ENCODE data around the gene ANKS1A.
"Not testable (repeated sequence)": the region's sequence is repeated elsewhere in the genome, so short reads cannot be mapped to it uniquely, and the experiment has no call there.

ANKS1A gene, protein sequence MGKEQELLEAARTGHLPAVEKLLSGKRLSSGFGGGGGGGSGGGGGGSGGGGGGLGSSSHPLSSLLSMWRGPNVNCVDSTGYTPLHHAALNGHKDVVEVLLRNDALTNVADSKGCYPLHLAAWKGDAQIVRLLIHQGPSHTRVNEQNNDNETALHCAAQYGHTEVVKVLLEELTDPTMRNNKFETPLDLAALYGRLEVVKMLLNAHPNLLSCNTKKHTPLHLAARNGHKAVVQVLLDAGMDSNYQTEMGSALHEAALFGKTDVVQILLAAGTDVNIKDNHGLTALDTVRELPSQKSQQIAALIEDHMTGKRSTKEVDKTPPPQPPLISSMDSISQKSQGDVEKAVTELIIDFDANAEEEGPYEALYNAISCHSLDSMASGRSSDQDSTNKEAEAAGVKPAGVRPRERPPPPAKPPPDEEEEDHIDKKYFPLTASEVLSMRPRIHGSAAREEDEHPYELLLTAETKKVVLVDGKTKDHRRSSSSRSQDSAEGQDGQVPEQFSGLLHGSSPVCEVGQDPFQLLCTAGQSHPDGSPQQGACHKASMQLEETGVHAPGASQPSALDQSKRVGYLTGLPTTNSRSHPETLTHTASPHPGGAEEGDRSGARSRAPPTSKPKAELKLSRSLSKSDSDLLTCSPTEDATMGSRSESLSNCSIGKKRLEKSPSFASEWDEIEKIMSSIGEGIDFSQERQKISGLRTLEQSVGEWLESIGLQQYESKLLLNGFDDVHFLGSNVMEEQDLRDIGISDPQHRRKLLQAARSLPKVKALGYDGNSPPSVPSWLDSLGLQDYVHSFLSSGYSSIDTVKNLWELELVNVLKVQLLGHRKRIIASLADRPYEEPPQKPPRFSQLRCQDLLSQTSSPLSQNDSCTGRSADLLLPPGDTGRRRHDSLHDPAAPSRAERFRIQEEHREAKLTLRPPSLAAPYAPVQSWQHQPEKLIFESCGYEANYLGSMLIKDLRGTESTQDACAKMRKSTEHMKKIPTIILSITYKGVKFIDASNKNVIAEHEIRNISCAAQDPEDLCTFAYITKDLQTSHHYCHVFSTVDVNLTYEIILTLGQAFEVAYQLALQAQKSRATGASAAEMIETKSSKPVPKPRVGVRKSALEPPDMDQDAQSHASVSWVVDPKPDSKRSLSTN

DNA sequence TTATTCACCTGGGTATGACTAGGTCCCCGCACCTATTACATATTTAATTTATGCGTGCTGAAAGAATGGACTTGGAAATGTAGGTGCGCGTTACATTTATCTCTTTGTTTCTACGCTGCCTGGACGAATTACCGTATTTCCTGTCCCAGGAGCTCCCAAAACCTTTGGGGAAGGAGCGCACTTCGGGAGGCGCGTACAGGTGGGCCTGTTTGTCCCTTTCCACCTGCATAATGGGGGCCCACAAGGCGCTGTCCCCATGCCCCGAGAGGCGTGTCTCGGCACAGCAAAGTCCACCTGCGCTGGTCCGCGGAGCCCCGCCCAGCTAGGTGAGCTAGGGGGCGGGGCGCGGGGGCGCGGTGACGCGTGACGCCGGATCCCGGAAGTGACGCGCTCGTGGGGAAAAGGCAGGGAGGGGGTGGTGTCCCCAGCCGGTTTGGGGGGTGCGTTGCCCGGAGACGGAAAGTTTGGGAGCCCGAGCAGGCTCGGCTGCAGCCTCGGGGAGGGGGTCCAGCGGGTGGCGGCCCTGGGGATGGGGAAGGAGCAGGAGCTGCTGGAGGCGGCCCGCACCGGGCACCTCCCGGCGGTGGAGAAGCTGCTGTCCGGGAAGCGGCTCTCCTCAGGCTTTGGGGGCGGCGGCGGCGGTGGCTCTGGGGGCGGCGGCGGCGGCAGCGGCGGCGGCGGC, at the start of gene ANKS1A:
TSS of gene ANKS1A (plus strand) at position 382 of the 682 bp plus-strand sequence. CDS start at position 530, 148 bp downstream.
- DNase-seq (ENCODE audit: low read depth in 2 of 2, low spot score in 1 of 2) = peak; percentile 81 to 91

DNA sequence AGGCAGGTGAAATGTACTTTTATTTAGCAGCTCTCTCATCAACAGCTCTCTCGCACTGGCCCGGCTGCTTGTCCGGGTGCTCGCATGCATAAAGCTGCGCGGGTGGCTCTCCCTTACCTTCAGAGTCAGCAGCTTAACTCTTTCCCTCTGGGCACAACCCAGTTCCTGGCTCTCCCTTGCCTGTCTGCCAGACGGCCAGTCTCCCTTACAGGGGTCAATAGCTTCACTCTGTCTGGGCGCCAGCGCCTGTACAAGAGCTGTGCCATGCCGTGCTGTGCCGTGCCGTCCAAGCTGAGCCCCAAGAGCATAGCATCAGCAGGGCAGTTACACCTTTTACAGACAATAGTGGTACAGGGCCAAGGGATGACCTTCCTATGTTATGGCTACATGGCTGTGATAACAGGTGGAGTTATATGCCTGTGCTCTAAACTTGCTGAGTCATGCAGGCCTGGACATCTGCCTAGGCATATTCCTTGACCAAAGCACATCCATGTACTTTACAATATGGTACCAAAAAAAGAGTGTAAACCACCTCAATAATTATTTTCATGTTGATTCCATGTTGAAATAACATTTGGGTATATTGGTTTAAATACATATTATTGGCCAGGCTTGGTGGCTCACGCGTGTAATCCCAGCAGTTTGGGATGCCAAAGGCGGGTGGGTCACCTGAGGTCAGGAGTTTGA, 49.2 kb upstream of the ANKS1A start:
- no peak for DNase-seq (ENCODE audit: low read depth in 2 of 2, low spot score in 1 of 2)

DNA sequence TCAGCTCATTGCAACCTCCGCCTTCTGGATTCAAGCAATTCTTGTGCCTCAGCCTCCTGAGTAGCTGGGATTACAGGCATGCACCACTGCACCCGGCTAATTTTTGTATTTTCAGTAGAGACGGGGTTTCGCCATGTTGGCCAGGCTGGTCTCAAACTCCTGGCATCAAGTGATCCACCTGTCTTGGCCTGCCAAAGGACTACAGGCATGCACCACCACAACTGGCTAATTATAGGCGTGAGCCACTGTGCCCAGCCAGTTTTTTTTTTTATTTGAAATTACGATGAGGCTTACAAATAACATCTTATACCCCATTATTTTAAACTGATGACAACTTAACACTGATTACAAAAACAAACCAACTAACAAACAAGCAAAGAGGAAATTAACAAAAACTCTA, 40.0 kb upstream of the ANKS1A start:
- not testable (repeated sequence) for DNase-seq (ENCODE audit: low read depth in 2 of 2, low spot score in 1 of 2)

DNA sequence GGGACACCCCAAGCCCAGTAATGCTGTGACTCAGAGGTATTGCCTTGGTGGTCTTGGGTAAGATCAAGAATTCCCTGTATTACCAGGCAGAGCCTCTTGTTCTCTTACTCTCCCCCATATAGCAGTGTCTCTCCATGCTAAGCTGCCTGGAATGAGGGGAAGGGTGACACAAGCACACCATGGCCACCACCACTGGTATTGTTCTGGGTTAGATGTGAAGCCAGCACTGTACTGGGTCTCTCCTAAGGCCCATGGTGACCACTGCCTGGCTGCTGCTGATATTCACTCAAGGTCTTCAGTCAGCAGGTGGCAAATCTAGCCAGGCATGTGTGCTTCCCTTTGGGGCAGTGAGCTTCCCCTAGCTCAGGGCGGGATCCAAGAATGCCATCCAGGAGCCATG, 37.7 kb upstream of the ANKS1A start:
- DNase-seq (ENCODE audit: low read depth in 2 of 2, low spot score in 1 of 2) = no peak

DNA sequence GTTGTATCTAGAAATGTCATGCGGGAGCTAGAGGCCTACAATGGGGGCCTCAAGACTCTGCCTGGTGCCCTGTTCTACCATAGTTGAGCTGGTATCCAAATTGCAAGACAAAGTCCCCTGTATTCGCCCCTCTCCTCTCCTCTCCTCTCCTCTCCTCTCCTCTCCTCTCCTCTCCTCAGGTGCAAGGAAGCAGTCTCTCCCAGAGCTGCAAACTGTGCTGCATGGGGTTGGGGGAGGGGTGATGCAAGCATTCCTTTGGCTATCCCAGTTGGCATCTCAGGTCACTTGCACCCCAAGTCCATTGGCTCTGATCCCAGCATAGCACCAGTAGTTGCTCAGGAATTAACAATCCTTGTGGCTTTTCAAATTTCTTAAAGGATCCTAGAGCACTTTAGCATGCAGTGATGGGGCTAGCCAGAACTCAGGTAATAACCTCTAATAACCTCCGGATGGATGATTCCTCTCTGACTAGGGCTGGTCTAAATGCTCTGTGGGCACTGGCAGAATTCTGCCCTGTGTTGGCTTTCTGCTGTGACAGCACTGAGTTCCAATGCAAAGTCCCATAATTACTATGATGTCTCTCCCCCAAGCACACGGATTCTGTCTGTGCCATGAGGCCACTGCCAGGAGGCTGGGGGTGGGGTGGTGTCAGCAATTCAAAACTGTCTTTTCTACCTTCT, 36.5 kb upstream of the ANKS1A start:
- DNase-seq (ENCODE audit: low read depth in 2 of 2, low spot score in 1 of 2) = no peak

DNA sequence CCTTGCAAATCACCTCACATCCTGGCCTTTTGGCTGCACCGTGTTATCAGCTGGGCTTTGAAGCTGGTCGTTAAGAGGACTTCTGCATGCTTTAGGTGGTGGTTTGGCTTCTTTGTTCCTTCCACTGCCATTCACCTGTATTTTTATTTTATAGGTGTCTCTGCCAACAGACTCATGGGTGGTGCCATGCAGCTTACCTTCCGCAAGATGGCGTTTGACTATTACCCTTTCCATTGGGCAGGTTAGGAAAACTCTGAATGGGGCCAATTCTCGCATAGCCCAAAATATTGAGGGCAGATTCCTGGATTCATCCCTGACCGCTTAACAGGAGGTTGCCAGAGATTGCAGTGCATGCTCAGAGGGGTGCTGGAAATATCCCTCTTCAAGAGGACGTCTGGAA, 33.6 kb upstream of the ANKS1A start:
- DNase-seq (ENCODE audit: low read depth in 2 of 2, low spot score in 1 of 2) = no peak

DNA sequence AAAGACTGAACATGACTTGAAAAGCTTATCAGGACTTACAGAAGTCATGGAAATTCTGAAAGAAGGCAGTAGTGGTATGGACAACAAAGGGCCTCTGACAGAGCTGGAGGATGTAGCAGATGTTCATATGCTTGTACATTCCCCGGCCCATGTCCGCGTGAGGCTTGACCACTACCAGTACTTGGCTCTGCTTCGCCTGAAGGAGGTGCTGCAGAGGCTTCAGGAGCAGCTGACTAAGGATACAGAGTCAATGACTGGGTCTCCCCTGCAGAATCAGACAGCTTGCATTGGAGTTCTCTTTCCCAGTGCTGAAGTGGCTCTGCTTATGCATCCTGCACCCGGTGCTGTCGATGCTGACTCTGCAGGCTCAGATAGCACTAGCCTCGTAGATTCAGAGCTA, 30.4 kb upstream of the ANKS1A start:
- no peak for DNase-seq (ENCODE audit: low read depth in 2 of 2, low spot score in 1 of 2)

DNA sequence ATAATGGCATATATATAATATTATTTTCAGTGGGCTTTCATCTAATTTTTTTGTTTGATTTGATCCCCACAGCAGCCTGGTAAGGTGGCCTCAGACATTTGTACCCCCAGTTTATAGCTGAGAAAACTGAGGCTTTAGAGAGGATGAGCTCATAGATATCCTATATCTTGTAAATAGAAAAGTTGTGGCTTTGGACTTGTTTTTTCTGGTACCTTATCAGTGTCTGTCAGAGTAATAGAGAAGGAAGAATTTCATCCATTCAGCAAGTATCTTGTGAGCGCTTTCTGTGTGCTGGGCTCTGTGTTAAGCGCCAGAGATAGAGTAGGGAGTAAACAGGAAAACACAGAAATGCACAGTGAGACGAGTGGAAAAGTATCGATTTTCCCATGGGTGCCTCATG, 29.1 kb upstream of the ANKS1A start:
- DNase-seq (ENCODE audit: low read depth in 2 of 2, low spot score in 1 of 2) = no peak

DNA sequence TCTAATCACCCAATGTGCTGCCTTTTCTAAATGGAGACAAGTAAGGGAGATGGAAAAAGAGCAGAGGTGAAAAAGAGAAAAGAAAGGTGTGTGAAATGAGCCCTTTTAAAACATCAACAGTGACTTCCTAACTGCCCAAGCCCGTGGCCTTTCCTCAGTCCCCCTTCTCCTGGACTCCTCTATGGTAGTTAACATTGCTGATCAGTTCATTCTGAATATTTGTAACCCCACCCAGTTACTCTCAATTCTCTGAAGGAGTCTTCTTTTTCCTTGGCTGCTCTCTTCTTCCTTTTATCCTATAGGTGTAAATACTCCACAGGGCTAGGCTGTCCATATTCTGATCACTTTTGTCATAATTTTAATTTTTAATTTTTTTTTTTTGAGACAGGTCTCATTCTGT, 28.3 kb upstream of the ANKS1A start:
- DNase-seq (ENCODE audit: low read depth in 2 of 2, low spot score in 1 of 2) = no peak

DNA sequence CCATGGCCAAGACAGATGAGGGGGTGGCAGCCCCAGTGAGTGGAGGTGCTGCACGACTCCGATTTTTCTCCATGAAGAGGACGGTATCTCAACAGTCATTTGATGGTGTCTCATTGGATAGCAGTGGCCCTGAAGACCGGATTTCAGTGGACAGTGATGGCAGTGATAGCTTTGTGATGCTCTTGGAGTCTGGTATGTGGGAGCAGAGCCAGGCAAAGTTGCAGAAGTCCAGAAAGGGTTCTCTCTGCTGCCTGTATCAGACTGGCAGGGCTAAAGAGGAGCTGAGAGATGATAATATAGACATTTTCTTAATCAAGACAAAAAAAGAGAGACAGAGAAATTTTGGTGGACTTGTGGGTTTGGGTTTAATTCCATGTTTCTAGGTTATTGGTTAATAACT, 25.0 kb upstream of the ANKS1A start:
- DNase-seq (ENCODE audit: low read depth in 2 of 2, low spot score in 1 of 2) = no peak

DNA sequence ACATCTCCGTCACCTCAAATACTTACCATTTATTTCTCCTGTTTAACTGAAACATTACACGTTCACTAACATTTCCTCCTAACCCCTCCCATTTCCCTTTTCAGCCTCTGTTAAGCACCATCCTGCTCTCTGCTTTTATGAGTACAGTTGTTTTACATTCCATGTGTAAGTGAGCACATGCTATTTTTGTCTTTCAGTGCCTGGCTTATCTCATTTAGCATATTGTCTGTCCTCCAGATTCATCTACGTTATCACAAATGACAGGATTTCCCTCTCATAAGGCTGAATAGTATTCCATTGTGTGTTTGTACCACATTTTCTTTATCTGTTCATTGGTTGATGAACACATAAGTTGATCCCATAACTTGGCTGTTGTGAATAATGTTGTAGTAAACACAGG, 23.9 kb upstream of the ANKS1A start:
- DNase-seq (ENCODE audit: low read depth in 2 of 2, low spot score in 1 of 2) = no peak

DNA sequence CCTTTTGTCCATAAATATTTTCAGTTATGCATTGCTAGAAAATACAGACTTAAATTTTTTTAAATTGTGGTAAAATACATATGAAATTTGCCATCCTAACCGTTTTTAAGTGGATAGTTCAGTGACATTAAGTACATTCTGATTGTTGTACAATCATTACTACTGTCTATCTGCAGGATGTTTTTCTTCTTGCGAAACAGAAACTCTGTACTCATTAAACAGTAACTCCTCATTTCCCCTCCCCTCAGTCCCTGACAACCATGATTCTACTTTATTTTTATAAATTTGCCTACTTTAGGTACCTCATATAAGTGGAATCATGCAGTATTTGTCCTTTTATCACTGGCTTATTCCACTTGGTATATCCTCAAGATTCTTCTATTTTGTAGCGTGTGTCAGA, 22.5 kb upstream of the ANKS1A start:
- no peak for DNase-seq (ENCODE audit: low read depth in 2 of 2, low spot score in 1 of 2)

DNA sequence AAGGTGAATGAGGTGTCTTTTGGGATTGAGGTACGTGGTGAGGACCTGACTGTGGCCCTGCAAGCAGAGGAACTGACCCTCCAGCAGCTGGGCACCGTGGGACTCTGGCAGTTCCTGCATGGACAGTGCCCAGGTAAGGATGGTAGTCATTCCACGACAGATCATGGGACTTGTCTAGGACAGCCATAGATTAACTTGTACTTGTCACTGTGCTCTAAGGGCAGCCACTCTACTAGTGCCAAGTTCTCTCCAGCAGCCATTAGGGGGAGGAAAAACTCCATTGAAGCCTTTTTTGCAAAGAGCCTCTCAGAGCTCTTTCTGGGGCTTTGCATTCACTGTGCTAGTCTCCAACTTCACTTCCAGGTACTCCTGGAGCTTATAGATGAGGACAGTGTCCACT, 21.6 kb upstream of the ANKS1A start:
- DNase-seq (ENCODE audit: low read depth in 2 of 2, low spot score in 1 of 2) = no peak

DNA sequence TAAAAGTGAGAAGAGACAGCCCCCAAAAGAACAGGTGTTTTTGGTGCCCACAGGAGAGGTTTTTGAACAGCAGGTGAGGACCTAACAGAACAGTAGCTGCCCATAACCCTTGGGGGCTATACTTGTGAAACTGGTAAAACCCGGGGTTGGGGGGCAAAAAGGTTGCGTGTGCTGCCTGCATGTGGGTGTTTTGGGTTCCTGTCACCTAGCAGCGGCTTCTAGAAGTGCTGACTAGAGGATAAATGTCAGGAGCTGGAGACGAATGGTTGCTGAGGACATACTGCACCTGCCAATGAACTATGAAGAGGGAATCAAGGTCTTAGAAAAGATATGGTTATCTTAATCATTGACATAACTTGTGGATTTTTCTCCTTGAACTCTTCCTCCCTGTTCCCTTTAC, 17.2 kb upstream of the ANKS1A start:
- DNase-seq (ENCODE audit: low read depth in 2 of 2, low spot score in 1 of 2) = no peak

DNA sequence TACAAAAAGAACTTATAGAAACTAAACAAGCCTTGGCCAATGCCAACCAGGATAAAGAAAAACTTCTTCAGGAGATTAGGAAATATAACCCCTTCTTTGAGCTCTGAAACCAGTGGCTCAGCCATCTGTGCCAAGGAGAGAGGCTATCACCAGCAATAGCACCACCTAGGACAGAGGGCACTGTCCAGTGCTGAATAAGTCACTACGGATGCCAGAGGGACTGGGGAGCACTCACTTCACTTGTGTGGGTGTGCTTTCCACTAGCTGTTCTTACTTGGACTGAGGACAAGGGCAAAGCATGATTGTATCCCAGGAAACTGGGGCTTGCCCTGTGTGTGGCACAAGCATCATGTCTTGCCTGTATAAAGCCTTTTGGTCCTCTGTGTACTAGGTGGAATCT, 16.7 kb upstream of the ANKS1A start:
- no peak for DNase-seq (ENCODE audit: low read depth in 2 of 2, low spot score in 1 of 2)

DNA sequence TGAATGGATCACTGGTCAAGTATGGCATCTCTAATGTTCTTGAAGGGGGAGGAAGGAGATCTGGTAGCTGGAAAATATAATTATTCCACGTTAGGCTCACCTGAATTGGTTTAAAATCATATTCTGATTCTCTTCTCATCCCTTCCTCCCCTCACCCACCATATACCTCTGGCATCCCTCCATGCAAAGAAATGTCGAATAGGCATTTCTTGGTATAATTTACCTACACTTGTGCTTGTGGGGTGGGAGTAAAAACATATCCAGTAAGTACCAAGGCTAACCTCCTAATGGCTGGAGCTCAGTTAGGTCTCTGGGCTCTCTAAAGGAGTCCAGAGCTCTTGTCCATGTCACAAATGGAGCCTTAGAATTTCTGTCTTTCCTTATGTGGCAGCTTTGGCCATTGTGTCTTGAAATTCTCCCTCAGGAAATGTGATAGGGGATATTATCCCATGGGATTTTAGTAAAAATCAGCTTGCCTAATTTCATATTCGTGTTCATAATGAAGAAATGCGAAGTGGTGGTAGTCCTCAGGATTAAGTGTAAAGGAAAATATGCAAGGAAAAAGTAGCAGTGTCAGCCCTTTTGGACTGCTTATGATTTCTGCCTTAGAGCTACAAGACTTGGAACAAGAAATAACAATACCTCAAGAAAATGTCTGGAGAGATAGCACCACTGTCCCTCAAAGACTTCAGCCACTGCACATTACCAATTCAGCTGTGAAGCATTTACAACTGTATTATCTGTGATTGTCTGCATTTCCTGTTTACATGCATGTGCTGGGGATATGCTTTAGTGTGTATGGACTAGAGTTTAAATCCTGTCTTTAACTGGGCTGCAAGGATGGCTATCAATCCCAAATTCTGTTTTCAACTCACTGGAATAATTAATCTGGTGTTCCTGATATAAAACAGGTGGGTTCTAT, 13.5 kb upstream of the ANKS1A start:
- DNase-seq (ENCODE audit: low read depth in 2 of 2, low spot score in 1 of 2) = no peak

DNA sequence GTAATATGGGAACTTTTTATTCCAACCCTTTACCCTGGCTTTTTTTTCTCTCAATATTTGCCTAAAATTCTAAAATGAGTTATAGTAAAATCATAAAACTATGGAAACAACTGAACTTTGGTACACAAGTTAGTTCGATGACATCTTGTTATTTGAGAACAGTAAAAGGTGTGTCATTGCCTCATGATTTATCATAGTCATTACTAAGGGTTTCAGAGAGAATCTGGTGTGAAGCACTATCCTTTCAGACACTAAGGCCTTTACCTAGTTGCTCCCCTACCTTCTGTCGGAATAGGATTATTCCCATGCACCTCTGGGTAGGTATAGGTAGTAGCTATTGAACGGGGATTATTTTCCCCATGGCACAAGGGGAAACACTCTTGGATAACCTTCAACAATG, 12.6 kb upstream of the ANKS1A start:
- DNase-seq (ENCODE audit: low read depth in 2 of 2, low spot score in 1 of 2) = no peak

DNA sequence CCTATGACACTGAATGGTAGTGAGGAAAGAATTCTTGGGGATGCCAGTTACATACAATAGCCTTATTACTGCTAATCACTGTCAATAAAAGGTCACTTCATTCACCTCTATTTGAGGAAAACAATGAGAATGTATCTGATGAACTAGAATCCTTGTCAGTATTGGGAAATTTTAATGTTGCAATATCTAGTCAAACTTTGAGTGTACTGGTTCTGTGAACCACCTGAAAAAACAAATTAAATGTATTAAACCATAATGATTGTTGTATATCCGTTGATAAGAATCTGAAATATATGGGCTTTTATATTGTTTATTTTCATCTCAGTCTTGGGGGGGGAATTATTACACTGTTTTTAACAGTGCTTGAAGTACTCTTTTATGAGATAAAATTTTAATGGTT, 11.8 kb upstream of the ANKS1A start:
- DNase-seq (ENCODE audit: low read depth in 2 of 2, low spot score in 1 of 2) = no peak

DNA sequence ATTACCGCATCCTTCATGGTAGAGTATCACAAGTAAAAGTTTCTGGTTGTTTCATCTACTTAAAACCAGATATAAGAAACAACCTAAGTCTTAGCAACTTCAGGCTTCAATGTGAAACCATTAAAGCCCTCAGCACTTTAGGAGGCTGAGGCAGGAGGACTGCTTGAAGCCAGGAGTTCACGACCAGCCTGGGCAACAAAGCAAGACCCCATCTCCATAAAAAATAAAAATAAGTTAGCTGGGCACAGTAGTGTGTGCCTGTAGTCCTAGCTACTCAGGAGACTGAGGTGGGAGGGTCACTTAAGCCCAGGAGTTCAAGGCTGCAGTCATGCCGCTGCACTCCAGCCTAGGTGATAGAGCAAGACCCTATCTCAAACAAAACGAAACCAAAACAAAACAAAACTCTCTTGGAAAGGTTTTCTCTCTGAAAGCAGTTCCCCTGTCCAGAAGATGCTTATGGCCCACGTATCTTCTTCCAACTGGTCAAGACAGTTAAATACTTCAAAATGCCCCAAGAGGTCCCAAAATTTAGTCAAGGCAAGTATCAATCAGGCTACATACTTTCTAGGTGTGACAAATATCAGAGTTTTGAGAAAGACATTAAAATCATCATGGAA, 11.1 kb upstream of the ANKS1A start:
- no peak for DNase-seq (ENCODE audit: low read depth in 2 of 2, low spot score in 1 of 2)
